GM18499 (cell line): ENCODE measurements around the gene ALDH18A1.
"Not testable (repeated sequence)": the region's sequence is repeated elsewhere in the genome, so short reads cannot be mapped to it uniquely, and the experiment has no call there.

Experiments
- ATAC-seq: cut with Tn5 transposase; IDR thresholded peaks from one replicate; pipeline ENCODE4 v1.9.1; 2021; ENCODE audit warnings: moderate number of reproducible peaks; ENCODE audit not compliant: insufficient read depth, unreplicated experiment

The ALDH18A1 gene

DNA sequence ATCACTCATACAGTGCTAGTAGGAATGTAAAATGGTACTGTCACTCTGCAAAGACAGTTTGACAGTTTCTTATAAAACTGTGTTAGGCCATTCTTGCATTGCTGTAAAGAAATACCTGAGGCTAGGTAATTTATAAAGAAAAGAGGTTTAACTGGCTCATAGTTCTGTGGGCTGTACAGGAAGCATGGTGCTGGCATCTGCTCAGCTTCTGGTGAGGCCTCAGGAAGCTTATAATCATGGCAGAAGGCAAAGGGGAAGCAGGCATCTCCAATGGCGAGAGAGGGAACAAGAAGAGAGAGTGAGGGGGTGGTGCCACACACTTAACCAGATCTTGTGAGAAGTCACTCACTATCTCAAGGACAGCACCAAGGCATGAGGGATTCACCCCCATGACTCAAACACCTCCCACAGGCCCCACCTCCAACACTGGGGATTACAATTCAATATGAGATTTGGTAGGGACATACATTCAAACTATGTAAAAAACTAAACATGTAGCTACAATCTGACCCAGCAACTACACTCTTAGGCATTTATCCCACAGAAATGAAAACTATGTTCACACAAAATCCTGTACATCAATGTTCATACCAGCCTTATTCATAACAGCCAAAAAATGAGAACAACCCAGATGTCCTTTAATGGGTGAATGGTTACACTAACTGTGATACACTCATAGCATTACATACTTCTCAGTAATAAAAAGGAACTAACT is 5.0 kb downstream of the ALDH18A1 start:
- no peak for ATAC-seq

DNA sequence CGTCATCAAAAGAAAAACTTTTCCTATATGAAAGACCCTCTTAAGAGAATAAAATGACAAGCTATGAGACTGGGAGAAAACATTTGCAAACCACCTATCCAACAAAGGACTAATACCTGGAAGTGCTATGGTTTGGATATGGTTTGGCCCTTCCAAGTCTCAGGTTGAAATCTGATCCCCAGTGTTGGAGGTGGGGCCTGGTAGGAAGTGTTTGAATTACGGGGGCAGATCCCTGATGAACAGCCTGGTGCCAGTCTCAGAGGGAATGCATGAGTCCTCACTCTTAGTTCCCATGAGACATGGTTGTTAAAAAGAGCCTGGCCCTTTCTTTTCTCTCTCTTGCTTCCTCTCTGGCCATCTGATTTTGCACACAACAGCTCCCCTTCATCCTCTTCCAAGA is 6.3 kb downstream of the ALDH18A1 start:
- ATAC-seq: no peak

DNA sequence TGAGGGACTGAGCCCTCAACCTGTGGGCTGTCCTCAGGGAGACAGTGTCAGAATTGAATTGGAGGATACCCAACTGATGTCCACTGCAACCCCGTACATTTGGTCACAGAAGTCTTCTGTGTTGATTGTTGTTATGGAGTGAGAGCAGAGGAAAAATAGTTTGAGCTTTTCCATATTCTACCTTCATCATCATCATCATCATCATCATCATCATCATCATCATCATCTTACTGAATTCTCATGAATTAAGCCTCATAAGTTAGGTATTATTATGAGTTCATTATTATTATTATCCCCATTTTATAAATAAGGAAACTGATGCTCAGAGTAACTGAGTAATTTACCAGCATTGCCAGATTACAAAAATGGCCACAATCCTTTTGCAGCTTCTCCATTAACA is 8.4 kb downstream of the ALDH18A1 start:
- no peak for ATAC-seq

DNA sequence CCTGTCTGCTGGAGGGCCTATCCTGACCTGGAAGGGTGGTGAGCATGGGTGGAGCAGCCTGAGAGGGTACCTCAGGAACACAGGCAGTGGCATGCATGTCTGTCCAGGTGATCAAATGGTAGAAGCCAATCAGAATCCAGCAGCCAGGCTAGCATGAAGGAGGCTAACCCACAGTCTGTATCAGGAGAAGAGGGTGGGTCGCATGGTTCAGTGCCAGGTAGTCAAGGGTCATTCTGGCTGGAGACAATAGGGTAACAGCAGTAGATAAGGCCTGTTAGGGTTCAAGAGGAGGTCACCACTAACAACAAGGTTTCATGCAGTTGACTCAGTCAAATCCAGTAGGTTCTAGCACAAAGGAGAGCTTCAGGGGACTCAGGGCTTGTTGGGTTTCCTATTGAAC is 10.4 kb downstream of the ALDH18A1 start:
- ATAC-seq: no peak

GRCh38 chr10:95644901-95645300 is 11.6 kb downstream of the ALDH18A1 start:
- ATAC-seq: no peak

- ATAC-seq: no peak
These were observed 15.6 kb downstream of the ALDH18A1 start for GRCh38 chr10:95640891-95641315.

DNA sequence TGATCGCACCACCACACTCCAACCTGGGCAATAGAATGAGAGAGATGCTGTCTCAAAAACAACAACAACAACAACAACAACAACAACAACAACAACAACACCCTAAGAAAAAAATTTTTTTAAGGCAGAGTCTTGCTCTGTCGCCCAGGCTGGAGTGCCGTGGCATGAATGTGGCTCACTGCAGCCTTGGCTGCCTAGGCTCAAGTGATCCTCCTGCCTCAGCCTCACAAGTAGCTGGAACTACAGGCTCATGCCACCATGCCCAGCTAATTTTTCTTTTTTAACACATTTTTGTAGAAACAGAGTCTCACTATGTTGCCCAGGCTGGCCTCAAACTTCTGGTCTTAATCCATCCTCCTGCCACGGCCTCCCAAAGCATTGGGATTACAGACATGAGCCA is 18.6 kb downstream of the ALDH18A1 start:
- ATAC-seq: no peak

DNA sequence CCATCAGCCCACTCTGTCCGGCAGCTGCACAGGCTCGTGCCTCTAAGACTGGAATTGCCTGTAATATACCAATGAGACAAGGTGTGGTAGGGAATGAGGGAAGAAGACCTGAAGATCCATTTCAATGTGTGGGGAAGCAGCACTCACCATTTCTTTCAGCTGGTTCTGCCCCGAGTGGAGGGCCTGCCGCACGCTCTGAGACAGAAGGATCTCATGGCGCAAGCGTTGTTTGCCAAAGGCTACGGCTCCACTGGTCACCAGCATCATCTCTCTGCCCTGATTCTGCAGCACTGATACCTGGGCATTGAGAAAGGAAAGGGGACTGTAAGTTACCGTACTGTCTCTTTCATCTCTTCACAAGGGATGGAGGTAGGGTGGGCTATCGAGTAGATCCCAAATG is 19.4 kb downstream of the ALDH18A1 start:
- no peak for ATAC-seq

DNA sequence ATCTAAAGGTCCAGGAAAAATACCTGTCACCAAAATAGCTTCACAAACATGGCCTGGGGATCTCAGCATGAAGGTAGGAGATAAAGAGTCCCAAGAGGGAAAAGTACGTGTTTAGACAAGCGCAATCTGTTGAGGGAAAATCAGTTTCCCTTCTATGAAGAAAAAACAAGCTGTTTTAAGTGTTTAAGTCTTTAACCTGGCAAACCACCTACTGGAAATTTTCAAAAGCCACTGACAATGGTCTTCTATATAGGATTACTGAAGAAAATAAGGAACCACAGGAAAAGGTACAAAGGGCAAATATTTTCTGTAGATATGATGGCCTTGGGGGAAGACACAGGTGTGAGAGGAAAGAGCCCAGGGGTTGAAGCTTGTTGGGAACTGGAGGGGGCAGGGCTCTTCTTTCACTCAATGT is 21.2 kb downstream of the ALDH18A1 start:
- no peak for ATAC-seq

DNA sequence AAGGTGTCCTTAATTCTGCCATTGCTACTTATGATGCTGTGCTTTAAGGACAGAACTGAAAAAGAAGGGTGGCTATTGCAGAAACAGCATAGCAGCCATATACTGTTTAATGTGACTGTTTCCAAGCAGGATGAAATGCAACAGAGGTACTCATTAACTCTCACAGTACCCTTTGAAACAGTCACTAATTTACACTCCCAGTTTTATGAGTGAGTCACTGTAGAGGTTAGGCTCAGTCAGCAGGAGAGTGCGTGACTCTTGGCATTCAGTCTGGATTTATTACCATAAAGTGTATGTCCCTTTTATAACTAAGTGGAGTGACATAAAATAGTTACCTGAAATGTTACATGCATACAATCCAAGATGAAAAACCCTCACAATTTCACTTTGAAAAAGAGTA is 27.7 kb downstream of the ALDH18A1 start:
- ATAC-seq: no peak

GRCh38 chr10:95626500-95626899 is 30.0 kb downstream of the ALDH18A1 start:
- ATAC-seq: no peak

- ATAC-seq: not testable (repeated sequence)
These were observed 36.1 kb downstream of the ALDH18A1 start for GRCh38 chr10:95620415-95620814.

- ATAC-seq: no peak
These were observed 38.4 kb downstream of the ALDH18A1 start for GRCh38 chr10:95618101-95618500.

DNA sequence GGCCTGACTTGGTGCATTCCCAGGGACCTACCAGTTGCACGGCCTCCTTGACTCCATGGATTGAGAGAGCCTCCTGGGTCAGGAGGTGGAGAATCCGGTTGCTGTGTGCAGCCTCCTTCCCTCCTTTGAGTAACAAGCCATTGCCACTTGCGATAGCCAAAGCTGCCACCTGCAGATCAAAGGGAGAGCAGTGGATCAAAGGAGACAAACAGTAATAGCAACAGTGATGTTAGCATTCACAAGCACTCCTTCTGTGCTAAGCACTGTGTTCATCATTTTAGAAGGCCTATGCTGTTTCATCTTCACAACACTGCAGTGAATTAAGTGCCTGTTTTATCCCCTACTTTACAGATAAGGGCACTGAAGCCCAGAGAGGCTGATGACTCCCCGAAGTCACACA is 40.1 kb downstream of the ALDH18A1 start:
- ATAC-seq: no peak

GRCh38 chr10:95613330-95613729 is 43.2 kb downstream of the ALDH18A1 start:
- no peak for ATAC-seq

GRCh38 chr10:95610727-95611126 is 45.8 kb downstream of the ALDH18A1 start:
- no peak for ATAC-seq

- no peak for ATAC-seq
These were observed 49.6 kb downstream of the ALDH18A1 start for GRCh38 chr10:95606922-95607321.

DNA sequence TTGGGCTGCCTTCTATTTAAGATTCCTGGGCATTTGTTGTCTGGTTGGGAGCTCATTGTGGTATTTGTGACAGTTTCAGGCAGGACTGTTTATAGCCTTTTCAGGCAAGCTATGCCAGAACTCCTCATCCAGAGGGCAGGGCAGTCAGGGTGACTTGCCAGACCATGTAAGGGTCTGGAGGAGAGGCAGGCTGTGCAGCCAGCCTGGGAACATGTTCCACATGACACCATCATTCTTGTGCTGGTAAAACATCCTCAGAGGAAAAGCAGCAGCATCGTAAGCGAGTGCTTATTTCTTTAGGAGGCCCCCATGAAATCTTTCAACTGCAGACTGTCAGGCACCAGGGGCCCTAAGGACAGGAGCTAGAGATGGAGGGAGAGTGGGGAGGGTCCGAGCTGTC is 51.3 kb downstream of the ALDH18A1 start:
- ATAC-seq: no peak

DNA sequence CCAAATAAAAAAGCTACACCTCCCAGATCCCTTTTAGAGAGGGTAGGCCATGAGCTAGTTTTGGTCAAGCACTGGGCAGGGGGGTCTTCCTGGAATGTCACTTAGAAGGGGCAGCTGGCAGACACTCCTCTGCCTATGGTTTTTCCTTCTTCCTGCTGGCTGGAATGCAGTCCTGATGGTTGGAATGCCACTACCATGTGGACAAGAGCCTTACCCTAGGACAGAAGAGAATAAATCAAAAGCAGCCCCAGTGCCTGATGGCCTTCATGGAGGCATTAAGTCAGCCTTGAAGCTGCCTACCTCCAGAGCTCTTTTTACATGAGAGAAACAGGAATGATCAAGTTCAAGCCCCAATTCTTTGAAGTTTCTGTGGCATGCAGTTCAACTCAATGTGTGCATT is 51.9 kb downstream of the ALDH18A1 start:
- no peak for ATAC-seq

DNA sequence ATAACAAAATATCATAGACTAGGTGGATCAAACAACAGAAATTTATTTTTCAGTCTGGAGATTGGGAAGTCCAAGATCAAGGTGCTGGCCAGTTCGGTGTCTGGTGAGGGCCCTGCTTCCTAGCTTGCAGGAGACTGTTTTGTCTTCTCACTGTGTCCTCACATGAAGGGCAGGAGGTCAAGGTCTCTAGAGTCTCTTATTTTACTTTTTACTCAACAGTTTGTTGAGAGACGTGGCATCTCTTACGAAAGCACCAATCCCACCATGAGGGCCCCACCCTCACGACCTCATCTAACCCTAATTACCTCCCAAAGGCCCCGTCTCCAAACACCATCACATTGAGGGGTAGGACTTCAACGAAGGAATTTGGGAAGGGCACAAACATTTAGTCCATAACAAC is 54.1 kb downstream of the ALDH18A1 start:
- no peak for ATAC-seq

DNA sequence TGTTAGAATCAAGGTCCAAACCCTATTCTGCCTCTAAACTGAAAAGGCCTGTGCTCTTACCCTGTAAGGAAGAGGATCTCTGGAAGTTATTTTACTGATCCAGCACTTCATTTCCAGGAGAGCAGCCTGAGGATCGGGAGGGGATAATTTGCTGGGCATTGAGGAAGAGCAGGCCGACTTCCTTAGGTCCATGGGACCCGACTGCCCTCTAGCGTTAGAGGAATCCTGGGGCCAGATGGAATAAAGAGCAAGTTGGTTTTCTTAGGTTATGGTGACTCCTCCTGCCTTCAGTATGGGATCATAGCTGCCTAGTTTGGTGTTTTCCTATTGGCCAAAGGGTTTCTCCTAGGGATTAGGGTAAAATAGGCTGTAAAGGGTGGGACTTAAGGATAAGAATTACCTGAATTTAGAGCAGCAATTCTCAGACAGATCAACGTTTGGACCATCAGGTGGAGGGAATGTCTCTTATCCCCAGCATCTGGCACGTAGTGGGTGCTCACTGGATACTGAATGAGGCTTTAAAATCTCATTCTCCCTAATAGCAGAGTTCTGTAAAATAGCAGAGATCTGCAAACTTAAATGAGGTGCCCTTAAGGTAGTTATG is 55.3 kb downstream of the ALDH18A1 start:
- ATAC-seq: no peak

DNA sequence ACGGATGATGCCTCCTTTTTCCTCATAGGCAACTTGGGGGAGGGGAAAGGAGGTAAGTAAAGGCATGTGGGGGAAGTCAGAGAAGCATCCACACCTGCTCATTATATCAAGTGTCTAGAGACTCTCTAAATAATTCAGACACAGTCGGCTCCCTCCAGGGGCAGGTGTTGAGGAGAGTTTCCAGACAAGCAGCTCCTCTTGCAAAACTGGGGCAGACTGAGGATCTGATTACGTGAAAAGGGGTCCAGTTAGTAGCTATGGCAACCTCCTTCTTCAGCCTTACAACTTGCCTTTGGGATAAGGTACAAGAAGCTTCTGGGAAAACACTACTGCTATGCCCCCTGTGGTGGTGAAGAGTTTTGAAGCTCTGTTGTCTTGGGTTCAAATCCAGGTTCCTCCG is 56.4 kb downstream of the ALDH18A1 start:
- no peak for ATAC-seq
